Activated T-helper 1 cell treated with anti-CD3 and anti-CD28 coated beads, Interleukin-2, amount 50 U/mL, for 16 hours (primary cell): ENCODE data around the gene EVL.

Experiments used
- DNase-seq, 2 donors: peaks; one replicate each; pipeline ENCODE4 v3.0.0-alpha.2; 2020; ENCODE audit warnings: low read depth in 1 of 2, low spot score in 1 of 2

EVL gene

GRCh38 chr14:100065942-100066574 is 836 bp downstream of the EVL start:
- peak; percentile 61 to 67 for DNase-seq

GRCh38 chr14:100066962-100067361 is 1.7 kb downstream of the EVL start:
- no peak for DNase-seq

GRCh38 chr14:100067481-100067880 is 2.3 kb downstream of the EVL start:
- DNase-seq: no peak

GRCh38 chr14:100067971-100068959 is 3.0 kb downstream of the EVL start:
- peak; percentile 68 to 79 for DNase-seq

GRCh38 chr14:100069161-100069800 is 4.1 kb downstream of the EVL start:
- no peak for DNase-seq

- DNase-seq: no peak
Observed at GRCh38 chr14:100070310-100070709, 5.1 kb downstream of the EVL start.

- no peak for DNase-seq
Observed at GRCh38 chr14:100071545-100071944, 6.3 kb downstream of the EVL start.

GRCh38 chr14:100072783-100073346 is 7.6 kb downstream of the EVL start:
- DNase-seq: peak; percentile 48 to 50

GRCh38 chr14:100073576-100074430 is 8.6 kb downstream of the EVL start:
- no peak for DNase-seq

GRCh38 chr14:100074431-100075100 is 9.3 kb downstream of the EVL start:
- no peak for DNase-seq

- DNase-seq: no peak
Observed at GRCh38 chr14:100075681-100076080, 10.5 kb downstream of the EVL start.

- no peak for DNase-seq
Observed at GRCh38 chr14:100076133-100076532, 10.9 kb downstream of the EVL start.

GRCh38 chr14:100076606-100077005 is 11.4 kb downstream of the EVL start:
- DNase-seq: no peak

GRCh38 chr14:100077441-100077840 is 12.2 kb downstream of the EVL start:
- DNase-seq: no peak

GRCh38 chr14:100078216-100078803 is 13.1 kb downstream of the EVL start:
- no peak for DNase-seq

GRCh38 chr14:100078997-100079725 is 13.9 kb downstream of the EVL start:
- peak; percentile 67 to 71 for DNase-seq

GRCh38 chr14:100079726-100080005 is 14.4 kb downstream of the EVL start:
- no peak for DNase-seq

- DNase-seq: no peak
Observed at GRCh38 chr14:100080206-100080605, 15.0 kb downstream of the EVL start.

GRCh38 chr14:100081997-100082625 is 16.9 kb downstream of the EVL start:
- DNase-seq: no peak
